Lower lobe of right lung (tissue), 2 donors: ENCODE measurements around the gene TRPM2. TPM values are rescaled to one million over a fixed set of nuclear protein-coding genes. Genes with fewer than 3 reads are reported as not detected.

Source experiments
- ATAC-seq, 2 donors: fragments of 200-7000 bp; cut with Tn5 transposase; one replicate each; pipeline ENCODE4 v1.9.1; 2020 to 2022; ENCODE audit warnings: mild to moderate bottlenecking in 2 of 2, moderate library complexity in 2 of 2
- DNase-seq: peaks from one replicate; pipeline ENCODE4 v3.0.0-alpha.2; 2020
- H3K27ac ChIP-seq: fragments of 200-600 bp; one replicate; pipeline ENCODE4 v1.8.0; 2022
- H3K27me3 ChIP-seq: fragments of 200-600 bp; one replicate; pipeline ENCODE4 v1.8.0; 2022; ENCODE audit warnings: low read depth
- H3K36me3 ChIP-seq: fragments of 200-600 bp; one replicate; pipeline ENCODE4 v1.8.0; 2022; ENCODE audit warnings: mild to moderate bottlenecking
- H3K4me1 ChIP-seq: fragments of 200-600 bp; one replicate; pipeline ENCODE4 v1.8.0; 2022
- H3K4me3 ChIP-seq: fragments of 200-600 bp; one replicate; pipeline ENCODE4 v1.8.0; 2022; ENCODE audit warnings: mild to moderate bottlenecking
- H3K9me3 ChIP-seq: fragments of 200-600 bp; one replicate; pipeline ENCODE4 v1.8.0; 2022
- intact Hi-C: fragments of 100-400 bp; cut with DNase I; formaldehyde crosslinking; loops from one replicate; pipeline ENCODE4 v1.11.0; 2022
- total RNA-seq: library from RNA; stranded (reverse); fragmentation: NEBNext Ultra II Directional; extraction: Animal tissue kit (Norgen Biotek cat#: 25700); gene quantifications from one replicate; pipeline ENCODE4 v1.2.1, GENCODE V29; 2021
- TF ChIP-seq, protein P1 (sequence below): fragments of 200-600 bp; IDR thresholded peaks from one replicate; pipeline ENCODE4 v1.8.0; 2022; ENCODE audit warnings: antibody characterized with exemption, mild to moderate bottlenecking
- donor health status: DM: no; HTN: yes; CAD: no; lungs with severe emphysema.

TRPM2 gene
- total RNA-seq, 1 donor from 2014 or later: 17.9 TPM

DNA sequence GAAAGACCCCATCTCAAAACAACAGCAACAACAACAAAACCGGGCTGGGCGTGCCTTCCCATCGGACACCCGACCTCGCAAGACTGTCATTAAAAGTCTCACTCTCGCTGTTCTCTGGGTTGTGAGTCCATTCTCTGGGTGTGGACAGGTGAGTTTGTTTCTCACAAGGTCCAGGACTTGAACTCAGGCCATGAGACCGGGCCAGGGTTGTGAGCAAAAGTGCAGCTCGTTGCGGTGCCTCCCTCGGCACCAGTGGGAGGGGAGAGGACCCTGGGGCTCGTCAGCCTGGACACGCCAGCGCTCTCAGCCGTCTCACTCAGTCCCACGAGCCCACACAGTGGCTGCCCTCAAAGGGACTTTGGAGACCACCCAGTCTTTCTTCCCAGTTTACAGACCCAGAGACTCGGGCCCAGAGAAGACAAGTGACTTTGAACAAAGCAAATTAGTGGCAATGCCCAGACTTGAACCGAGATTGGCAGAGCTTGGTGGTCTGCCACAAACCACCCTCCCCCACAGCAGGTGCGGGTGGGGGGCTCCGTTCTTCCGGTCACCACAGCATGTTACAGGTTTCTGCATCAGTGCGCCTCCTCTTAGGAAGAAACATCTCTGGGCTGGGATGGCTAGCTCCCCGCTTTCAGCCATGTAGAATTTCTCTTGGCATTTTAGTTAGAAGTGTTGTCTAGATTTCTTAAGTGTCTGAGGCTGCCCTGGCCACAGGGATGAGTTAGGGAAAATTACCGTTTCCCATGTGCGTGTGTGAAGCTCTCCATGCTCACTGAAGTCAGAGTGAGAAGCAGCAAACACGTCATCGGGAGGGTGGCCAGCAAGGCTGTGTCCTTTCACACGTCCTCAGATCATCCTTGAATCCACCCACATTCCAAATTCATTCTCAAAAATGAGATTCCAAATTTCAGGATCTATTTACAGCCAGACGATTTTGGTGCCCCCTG lies 130.1 kb downstream of the TRPM2 start:
- no peak overlapping the region for H3K27ac ChIP-seq
- no peak for ATAC-seq
- H3K4me3 ChIP-seq: no peak overlapping the region
- H3K27me3 ChIP-seq: no peaks in the 10 kb centered on the region
- intact Hi-C loops: no loop called here
- no peaks in the 10 kb centered on the region for H3K36me3 ChIP-seq
- TF ChIP-seq, protein P1, sequence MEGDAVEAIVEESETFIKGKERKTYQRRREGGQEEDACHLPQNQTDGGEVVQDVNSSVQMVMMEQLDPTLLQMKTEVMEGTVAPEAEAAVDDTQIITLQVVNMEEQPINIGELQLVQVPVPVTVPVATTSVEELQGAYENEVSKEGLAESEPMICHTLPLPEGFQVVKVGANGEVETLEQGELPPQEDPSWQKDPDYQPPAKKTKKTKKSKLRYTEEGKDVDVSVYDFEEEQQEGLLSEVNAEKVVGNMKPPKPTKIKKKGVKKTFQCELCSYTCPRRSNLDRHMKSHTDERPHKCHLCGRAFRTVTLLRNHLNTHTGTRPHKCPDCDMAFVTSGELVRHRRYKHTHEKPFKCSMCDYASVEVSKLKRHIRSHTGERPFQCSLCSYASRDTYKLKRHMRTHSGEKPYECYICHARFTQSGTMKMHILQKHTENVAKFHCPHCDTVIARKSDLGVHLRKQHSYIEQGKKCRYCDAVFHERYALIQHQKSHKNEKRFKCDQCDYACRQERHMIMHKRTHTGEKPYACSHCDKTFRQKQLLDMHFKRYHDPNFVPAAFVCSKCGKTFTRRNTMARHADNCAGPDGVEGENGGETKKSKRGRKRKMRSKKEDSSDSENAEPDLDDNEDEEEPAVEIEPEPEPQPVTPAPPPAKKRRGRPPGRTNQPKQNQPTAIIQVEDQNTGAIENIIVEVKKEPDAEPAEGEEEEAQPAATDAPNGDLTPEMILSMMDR: no peak
- H3K9me3 ChIP-seq: no peaks in the 10 kb centered on the region
- H3K4me1 ChIP-seq: peaks cover 4% of the 10 kb centered on the region
- DNase-seq: no peak

DNA sequence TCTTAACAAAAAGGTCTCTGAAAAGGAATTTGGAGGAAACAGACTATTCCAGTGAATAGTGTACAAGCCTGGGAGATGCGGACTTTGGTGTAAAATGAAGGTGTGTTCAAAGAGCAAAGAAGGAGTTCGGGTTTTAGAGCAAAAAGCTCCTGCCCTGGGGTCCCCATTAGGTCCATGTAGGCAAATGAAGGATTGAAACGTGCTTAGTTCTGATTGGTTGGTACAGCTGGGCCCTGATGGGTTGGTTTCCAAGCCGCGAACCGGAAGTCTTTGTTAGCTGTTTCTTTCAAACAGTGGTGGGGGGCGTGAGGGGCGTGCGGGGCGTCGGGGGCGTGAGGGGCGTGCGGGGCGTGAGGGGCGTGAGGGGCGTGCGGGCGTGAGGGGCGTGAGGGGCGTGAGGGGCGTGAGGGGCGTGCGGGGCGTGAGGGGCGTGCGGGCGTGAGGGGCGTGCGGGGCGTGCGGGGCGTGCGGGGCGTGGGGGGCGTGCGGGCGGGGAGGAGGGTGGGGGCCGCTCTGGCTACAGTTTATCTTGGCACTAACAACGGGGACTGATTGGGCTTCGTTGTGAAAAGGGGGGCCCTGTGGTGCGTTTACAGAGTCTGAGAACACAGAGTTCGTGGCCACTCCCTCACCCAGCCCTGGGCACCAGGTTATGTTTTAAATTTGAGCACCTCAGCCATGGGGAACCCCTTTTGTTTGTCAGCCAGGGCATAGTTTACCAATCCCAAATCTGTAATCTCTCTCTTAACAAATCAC lies 131.3 kb downstream of the TRPM2 start:
- Histone ChIP-seq H3K4me3 (no peak overlapping the region), H3K9me3 (no peaks in the 10 kb centered on the region), H3K36me3 (no peaks in the 10 kb centered on the region), H3K27me3 (no peaks in the 10 kb centered on the region), H3K4me1 (peaks cover 3% of the 10 kb centered on the region), H3K27ac (no peak overlapping the region)
- ATAC-seq (no peak), DNase-seq (no peak)
- TF ChIP-seq, protein P1: no peak
- intact Hi-C loops: no loop called here

DNA sequence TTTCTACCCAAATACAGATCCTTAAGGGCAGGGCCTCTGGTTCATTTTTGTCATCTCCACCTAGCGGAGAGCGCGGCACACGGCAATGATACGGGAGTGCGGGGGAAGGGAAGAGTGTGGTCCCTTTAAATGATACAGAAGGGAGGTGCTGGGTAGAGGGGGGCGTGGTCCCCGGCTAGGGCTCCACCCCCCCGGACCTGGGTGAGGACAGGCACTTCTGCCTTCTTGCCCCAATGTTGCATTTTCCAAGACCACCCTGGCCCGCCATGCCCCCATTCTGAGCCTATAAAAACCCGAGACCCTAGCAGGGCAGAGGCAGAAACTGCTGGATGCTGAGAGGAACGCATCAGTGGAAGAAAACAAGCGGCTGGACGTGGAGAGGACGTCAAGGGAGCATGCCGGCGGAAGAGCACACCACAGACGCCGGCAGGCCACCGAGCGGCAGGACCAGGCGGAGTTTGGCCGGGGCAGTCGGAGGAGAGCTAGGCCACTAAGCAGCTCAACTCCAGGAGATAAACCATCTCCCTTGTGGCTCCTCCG lies 131.9 kb downstream of the TRPM2 start:
- peak overlapping the region; percentile 36 for H3K4me3 ChIP-seq
- intact Hi-C loops: no loop called here
- no peaks in the 10 kb centered on the region for H3K36me3 ChIP-seq
- DNase-seq: no peak
- TF ChIP-seq, protein P1: no peak
- H3K27me3 ChIP-seq: no peaks in the 10 kb centered on the region
- peak; percentile 77 to 91 for ATAC-seq
- H3K27ac ChIP-seq: peak overlapping the region; percentile 11
- H3K4me1 ChIP-seq: peaks cover 3% of the 10 kb centered on the region
- H3K9me3 ChIP-seq: no peaks in the 10 kb centered on the region

DNA sequence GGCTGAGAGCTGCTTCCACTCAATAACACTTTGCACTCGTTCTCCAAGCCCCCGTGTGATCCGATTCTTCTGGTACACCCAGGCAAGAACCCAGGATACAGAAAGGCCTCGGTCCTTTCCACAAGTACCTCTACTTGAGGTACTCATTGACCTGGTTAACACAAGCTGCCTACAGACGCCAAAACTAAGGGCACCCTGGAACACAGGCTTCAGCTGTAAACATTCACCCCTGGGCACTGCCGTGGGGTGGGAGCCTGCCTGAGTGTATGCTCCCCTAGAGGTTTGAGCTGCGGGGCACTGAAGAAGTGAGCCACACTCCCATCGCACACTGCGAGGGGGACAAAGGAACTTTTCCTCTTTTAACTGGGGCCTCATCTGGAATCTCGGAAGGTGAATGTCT lies 132.4 kb downstream of the TRPM2 start:
- H3K4me3 ChIP-seq: peak overlapping the region; percentile 36
- ATAC-seq: peak; percentile 71 to 81

DNA sequence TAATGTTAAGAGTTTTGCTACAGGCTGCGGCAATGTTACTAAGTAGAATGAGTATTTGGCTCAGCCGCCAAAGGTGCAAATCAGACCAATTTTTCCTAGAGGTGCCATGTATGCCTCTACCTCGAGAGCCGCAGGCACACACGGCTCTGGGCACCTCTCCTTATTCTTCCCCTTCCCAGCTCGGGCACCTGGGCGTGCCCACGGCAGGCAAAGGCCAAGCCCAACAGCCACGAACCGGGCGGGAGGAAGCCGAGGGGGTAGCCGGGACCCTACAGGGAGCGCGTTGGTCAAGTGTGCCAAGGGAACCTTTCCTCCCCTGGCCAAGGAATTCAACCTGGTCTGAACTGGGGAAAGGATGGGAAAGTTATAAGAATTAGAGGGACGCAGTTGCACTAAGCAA lies 132.9 kb downstream of the TRPM2 start:
- ATAC-seq: peak; percentile 31 to 43
- Histone ChIP-seq H3K9me3 (no peaks in the 10 kb centered on the region), H3K4me1 (peaks cover 3% of the 10 kb centered on the region), H3K27me3 (no peaks in the 10 kb centered on the region), H3K4me3 (peak overlapping the region; percentile 36), H3K36me3 (no peaks in the 10 kb centered on the region), H3K27ac (no peak overlapping the region)
- intact Hi-C loops: no loop called here
- TF ChIP-seq, protein P1: no peak
- no peak for DNase-seq

More for the DNA sequence above, 132.4 kb downstream of the TRPM2 start:
- H3K4me1 ChIP-seq: peaks cover 3% of the 10 kb centered on the region
- H3K27me3 ChIP-seq: no peaks in the 10 kb centered on the region
- no peak for DNase-seq
- peak overlapping the region; percentile 11 for H3K27ac ChIP-seq
- no peaks in the 10 kb centered on the region for H3K9me3 ChIP-seq
- H3K36me3 ChIP-seq: no peaks in the 10 kb centered on the region
- intact Hi-C loops: no loop called here
- TF ChIP-seq, protein P1: no peak
